CD4-positive, alpha-beta T cell treated with Interleukin-6 at 100 ng/mL for 8 hours (primary cell): ENCODE measurements around the gene ENGASE.

Experiments
- DNase-seq: peaks from one replicate; pipeline ENCODE4 v3.0.0-alpha.2; 2020; ENCODE audit warnings: mixed read lengths, low spot score

ENGASE gene

DNA sequence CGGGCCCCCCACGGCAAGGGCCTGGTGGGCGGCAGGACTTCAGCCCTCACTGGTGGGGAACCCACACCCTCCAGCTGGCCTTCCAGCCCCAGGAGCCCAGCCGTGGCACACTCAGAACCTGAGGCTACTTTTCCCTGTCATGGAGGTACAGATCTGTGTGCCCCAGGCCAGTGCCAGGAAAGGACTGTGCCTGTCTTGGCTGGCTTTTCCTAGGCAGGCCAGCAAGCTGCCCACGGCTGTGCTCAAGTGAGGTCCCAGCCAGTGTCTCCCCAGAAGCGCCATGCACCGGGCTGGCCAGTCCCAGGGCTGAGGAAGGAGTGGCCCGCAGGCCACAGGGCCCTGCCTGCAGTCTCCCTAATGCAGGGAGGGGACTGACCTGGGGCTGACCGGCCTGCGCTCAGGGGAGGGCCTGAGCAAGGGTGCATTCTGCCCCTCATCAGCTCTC lies 16.6 kb downstream of the ENGASE start:
- no peak for DNase-seq

DNA sequence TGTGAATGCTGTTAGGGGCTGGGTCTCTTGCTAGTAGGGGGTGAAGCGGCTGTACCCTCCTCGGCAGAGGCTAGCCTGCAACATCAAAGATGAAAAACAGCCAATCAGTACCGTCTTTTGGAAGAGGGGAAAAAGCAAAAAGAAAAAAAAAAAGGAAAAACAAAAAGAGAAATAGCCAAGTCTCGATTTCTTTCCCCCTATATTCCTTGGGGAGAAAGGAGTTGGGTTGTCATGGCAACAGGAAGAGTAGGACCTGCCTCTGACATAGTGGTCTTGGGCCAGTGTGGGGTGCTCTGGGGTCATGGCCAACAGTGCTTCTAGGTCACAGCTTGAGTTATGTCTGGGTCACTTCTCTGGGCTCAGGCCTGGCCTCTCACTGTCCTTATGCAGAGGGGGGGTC lies 17.9 kb downstream of the ENGASE start:
- no peak for DNase-seq

DNA sequence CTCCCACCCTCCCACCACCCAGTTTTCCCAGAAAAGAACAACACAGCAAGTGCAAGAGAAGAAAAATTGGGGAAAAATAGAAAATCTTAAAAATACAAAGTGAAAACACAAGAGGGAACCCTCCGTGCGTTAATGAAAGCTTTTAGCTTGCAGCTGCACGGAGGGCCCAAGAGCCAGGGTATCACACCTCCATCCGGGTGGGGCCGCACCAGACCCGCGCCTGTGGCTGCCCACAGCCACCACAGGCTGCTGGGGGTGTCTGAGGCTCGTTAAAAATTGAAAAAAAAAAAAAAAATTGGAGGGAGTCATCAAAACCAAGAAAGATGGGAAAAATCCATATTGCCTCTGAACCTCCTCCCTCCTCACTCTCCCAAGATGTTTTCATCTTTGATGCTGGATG lies 18.6 kb downstream of the ENGASE start:
- DNase-seq = no peak

DNA sequence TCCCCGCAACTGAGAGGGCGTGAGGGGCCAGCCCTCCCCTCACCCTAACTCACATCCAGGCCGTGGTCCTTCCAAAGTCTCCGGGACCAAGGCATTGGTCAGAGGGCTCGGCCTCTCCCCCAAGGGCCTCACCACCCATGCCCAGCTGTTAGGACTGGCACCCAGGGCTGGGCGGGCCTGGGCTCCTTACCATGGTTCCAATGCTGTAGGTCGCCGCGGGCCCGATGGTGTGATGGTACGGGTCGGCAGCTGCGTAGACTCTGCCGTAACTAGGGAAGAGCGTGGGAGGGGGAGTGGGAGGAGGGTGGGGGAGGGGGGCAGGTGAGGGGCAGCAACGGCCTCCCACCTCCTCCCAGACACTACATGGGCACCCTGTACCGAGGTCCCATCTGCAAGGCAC lies 19.6 kb downstream of the ENGASE start:
- DNase-seq = no peak

DNA sequence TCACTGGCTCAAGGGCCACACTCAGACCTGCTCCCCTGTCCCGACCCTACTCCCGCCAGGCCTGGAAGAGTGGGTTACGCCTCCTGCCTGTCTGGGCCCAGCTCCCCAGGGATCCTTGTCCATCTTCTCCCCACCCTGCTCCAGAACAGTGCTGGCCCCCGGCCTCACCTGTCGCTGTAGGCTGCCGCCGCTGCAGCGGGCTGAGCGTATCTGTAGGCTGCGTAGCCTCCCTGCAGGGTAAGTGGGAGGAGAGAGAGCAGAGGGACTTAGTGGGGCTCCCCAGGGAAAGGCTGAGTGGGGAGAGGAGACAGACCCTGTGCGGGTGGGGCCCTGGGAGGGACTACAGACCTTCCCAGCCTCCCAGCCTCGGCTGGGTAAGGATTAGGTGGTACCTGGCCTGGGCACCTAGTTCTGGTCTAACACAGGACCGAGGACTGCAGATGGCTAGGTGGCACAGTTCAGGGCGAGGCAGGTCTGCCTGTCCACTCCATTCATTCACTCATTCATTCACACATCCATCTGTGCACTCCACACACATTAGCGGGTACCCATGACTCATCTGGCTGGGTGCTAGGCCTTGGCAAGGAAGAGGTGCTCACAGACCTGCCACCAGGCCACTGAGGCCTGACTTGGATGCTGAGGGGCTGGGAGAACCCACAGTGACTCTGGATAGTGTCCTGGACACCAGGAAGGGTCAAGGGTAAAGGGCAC lies 20.9 kb downstream of the ENGASE start:
- no peak for DNase-seq

DNA sequence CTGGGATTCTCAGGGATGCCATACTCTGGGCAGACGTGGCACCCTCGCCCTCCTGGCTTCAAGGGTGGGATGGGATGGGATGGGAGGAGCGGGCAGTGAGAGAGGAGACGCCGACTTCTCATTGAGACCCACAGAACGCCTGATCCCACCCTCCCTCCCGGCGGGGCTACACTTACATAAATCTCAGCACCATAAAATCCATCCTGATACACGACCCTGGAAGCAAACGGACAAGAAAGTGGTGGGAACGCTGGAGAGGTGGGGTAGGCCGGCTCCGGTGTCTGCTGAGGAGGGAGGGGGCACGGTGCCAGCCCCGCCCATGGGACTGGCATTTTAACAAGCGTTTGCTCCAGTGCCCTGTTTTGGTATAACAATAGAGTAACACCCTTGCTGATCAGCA lies 21.9 kb downstream of the ENGASE start:
- no peak for DNase-seq

DNA sequence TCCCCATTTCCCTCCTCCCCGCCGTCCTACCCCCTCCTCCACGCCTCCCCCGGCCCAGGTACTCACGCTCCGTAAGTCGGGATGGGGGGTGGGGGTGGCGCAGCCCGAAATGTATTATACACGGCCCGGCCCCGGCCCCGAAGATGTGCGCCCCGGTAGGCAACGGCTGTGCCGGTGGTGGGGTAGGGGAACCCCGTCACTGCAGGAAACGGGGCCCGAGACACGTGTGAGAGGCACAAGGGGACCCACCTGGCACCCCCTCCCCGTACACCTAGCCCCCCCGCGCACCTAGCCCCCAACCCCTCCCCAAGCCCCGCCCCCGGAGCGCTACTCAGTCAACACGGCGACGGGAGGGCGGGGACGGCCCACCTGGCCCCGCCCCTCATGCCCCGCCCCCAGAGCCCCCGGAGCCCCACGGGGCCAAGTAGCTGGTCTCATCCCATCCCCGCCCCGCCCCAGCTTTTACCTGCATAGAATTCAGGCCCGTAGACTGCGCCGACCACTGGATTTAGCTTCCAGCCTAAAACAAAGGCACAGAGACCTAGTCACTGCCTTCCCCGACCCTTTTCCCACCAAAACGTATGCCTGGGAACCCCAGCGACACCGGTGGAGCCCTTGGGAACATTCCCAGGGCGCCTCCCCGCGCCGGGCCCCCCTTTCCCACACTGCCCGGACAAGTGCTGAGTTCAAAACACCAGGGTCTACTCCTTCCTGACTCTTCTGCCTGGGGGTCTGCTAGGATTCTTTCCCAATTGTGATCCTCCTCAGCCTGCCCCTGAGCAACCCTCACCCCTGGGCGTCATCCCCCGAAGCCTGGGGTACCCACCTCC lies 22.8 kb downstream of the ENGASE start:
- DNase-seq = no peak

DNA sequence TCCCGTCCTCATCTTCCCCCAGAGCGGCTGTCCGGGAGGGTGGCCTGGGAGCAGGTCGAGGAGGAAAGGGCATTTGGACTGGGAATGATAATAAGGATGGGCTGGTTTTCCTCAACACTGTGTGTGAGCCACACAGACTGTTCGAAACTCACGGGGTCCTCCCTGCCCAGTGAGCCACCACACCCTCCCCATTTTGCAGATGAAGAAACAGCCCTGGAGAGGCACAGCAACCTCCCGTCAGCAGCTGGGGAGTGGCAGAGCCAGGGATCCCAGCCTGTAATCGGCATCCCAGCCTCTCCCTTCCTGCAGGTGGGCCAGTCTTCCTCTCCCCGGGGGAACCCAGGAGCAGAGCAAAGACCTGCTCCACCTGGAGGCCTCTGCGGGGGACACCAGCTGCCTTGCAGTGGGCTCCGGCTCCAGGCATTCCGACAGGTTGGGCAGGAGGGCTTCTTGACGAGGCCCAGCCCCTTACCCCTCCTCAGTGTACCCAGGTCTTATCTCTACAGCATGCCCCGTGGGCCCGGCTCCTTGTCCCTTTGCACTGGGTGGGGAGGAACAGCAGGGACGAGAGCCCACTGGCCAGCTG lies 23.8 kb downstream of the ENGASE start:
- DNase-seq = no peak

DNA sequence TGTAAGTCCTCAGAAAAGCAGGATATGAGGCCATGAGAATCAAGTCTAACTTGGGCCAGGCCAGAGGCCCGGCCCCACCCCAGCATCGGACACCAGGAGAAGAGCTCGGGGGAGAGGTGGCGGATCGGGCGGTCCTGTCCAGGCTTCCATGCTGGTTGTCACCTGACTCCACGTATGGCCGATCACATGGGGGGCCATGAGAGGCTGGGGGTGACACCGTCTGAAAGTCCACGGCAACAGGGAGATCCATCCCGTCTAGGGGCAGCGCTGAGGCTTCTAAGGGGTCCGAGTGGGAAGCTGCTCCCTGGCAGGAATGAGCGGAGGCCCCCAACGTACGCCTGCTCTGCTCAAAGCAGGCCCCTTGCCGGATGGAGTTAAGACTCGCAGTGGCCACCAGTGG lies 25.8 kb downstream of the ENGASE start:
- DNase-seq = no peak

DNA sequence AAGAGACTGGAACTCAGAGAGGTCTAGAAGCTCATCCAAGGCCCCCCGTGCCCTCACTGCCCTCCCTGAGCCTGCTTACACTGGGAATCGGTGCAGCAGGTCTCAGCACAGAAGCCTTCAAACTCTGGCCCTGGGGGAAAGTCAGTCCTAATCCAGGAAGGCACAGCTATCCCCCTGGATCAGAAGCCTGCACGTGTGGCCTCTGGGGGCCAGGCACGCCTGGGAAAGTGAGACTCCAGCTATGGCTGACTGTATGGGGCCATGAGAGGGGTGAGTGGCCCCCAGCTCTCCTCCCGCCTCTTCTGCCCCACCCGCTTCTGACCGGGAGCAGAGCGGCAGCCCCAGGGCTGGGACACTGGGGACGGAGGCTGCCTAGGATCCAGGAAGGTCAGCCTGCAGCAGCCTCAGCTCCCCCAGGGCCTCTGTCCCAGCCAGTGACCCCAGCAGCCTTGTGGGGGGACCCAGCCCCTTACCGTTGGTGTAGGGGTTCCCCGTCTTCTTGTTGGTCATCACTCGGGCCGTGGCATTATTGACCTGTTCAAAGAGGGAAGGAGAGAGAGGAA lies 26.6 kb downstream of the ENGASE start:
- DNase-seq = no peak

DNA sequence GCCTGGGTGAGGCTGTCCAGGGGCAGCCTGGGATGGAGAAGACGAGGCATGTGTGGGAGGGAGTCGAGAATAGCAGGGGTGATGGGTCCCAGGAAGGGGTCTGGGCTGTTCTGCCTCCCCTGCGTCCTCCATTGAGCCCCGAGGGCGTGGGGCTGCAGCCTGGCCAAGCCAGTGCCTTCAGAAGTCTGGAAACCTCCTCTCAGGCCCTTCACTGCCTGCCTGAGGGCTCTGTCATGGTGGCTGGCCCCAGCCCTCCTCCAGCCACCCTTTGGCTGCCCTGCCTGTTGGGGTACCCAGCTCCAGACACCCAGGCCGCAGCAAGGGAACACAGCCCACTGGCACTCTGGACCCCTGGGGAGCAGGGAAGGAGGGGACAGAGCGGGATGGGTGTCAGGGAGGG lies 27.6 kb downstream of the ENGASE start:
- DNase-seq = no peak

DNA sequence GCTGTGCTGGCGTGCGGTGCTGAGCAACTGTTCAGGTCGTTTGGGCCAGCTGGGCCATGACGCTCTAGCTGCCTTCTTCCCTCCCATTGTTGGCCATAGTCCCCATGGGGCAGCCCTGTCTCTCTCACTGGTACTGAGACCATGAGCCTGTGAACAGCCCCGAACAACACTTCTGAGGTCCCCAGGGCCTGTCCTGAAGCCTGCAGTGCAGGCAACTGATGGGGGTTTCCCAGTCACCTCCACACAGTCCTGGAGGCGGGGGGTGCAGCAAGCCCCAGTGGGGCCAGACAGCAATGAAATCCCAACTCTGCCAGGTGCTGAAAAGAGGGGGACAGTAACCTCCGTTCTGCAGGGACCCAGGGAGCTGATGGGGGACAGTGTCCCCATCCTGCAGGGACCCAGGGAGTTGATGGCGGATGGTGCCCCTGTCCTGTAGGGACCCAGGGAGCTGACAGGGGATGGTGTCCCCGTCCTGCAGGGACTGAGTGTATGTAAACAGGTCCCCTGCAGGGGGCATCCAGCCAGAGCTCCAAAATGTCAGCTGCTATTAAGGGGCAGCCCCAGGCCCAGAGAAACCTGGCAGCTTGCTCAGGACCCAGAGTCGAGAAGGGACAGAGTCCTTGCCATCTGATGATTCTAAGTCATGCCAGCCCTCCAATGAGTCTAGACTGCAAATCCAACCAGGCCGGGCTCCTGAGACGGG lies 30.4 kb downstream of the ENGASE start:
- DNase-seq = no peak

DNA sequence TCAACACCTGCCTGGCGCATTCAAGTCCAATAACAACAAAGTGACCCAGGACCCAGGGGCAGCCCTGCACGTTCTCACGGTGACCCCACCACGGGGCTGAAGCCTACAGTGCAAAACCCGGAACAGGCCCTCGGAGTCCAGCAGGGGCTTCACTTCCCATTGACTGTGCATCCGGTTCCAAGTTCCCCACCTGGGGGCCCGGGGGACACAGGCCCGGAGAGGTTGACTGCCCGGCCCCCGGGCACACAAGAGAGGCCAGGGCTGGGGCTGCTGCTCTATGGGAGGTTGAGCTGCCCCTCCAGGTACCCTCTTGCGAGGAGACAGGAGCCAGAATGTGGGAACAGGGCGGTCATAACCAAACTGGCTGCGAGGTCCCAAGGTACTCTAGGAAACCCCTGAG lies 31.3 kb downstream of the ENGASE start:
- DNase-seq = no peak

DNA sequence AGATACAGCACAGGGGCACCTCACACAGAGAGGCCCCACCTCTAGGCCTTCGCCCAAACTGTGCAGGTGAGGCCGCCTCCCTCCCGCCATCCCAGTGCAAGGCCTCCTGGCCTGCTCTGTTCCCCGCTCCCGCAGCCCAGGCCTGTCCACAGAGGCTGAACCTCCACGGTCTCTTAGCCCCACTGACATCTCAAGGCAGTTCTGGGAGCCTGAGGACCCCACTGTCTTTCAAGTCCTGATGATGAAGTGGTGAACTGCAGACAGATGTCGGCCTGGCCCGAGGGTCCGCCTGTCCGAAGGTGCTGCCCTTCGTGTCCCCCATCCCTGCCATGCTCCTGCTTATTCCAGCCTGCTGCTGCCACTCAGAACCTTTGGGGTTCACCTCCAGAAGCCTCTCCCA lies 32.3 kb downstream of the ENGASE start:
- no peak for DNase-seq

DNA sequence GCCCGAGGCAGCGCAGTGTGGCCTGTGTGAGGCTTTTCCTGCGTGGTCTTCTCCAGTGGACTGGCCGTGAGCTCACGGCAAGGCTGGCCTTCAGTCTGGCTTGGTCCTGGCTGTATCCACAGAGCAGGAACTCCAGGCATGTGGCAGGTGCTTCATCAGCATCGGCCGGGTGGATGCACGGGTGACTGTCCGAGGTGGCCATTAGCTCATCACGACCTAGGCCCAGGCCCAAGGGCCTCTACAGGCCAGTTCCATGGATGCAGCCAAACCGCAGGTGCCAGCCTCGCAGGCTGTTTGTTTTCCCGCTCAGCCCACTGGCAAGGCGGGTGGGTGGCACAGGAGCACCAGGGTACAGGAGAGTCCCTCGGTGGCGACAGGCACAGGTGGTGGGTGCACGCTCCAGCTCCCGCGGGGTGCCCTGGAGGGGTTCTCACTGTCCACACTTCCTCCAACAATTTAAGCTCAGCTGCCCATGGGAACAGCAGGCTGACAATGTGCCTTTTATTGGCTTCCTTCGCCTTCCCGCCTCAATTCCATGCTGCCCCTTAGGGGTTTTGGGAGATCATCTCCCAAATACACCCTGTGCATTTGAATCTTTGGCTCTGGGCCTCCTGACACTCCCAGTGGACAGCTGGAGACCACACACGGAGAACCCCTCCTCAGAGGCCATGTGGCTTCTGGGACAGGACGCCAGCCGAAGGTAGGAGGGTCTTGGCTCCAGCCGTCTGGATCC lies 33.0 kb downstream of the ENGASE start:
- no peak for DNase-seq

DNA sequence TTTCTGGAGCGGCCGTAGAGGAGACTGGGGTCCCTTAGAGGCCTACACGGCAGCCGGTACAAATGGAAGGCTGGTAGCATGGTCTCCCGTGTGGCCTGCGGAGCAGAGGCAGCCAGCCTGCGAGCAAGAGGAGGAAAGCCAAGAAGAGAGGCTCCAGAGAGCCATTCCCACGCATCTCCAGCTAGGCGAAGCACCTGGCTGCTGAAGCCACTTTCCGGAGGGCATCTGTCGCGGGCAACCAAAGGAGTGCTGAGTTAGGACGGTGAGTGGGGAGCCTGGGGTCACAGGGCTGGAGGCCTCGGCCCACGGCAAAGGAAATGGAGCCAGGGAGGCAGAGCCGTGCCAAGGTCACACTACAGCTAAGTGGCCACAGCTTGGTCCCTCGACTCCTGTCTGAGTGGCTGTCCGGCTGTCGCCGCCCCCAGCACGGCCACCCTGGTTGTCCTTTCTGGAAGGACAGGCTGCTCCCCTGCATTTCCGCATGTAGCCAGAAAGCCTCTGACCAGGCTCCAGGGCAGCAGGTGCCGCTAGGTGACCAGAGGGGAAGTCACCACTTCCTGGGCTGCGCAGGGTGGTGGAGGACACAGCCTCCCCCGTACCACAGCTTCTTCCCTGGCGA lies 33.7 kb downstream of the ENGASE start:
- no peak for DNase-seq

DNA sequence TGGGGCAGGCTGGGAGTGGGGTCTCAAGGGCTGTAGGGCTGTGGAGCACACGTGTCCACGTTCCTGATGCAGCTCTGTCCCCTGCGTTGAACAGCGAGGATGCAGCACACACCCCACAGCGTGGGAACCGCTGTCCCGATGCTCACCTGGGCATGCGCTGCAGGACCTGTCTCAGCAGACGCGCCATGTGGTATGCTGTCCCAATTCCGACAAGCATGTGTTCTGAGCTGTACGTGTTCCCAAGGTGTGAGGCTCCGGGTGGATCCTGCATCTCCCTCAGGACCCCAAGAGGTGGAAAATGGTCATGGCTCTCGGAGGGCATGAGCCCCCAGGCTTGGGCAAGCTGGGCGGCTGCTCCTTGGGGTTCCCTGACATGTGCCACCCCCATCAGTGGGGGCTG lies 34.2 kb downstream of the ENGASE start:
- no peak for DNase-seq

DNA sequence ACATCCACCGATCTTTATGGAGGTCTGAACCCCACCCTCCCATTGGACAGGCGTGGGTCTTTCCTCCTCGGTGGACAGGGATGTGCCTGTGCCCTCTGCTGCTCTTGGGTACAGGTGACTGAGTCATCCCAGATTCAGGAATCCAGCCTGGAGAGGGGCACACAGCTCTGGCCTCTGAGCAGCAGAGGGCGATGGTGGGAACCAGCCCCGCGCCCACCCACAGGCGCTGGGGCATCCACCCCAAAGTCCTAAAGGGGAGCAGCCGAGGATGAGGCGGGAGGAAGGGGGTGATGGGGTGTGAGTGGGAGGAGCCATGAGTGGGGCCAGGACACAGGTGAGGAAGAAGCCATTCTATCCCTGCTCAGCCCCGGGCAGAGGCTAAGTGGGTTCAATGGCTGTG lies 35.0 kb downstream of the ENGASE start:
- DNase-seq = no peak

DNA sequence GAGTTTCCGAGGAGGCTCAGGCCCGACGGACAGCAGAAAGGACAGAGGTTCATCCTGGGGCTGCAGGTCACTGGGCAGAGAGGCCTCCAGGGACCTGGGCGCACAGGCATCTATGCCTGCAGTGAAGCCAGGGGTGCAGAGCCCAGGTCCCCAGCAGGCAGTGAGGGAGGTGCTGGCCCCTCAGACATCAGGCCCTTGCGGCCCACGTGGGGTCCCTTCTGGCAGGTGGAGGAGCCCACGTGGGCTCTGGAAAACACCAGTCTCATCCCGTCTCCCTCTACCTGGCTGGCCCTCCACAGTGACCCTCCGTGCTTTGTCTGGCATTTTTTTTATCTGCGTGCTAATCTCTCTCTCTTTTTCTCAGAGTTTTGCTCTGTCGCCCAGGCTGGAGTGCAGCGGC lies 36.5 kb downstream of the ENGASE start:
- no peak for DNase-seq

DNA sequence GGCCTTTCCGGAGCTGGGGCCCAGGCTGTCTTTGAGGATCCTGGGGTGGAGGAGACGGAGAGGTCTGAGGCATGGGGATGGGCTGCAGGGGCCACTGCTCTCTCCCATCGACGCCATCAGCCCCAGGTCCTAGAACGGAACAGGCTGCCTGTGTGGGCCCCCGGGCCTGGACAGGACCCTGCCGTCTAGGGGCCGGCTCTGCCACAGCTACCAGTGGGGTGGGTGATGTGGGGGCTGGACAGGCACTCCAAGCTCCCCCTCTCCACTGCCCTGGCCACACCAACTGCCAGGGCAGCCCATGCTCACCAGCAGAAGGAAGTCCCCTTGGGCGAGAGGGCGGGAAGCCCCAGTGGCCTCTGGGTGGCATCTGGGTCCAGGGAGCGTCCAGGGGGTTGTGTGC lies 37.8 kb downstream of the ENGASE start:
- DNase-seq = no peak
